Esophagus muscularis mucosa (tissue), 3 donors: Measurements from ENCODE around the gene ZMAT3.

Experiments
- POLR2A ChIP-seq: fragments of 450-650 bp; IDR thresholded peaks from one replicate; pipeline ENCODE4 v1.6.1; 2017; ENCODE audit warnings: antibody characterized with exemption, moderate library complexity, mild to moderate bottlenecking, low read depth
- TF ChIP-seq, protein P1 (sequence below), 3 experiments: fragments of 200-600 bp in 2 of 3; fragments of 450-650 bp in 1 of 3; sonication (generic) in 2 of 3; IDR thresholded peaks; one replicate each; pipeline ENCODE4 v1.5.1; 2017 to 2019; ENCODE audit warnings: antibody characterized with exemption in 3 of 3, mild to moderate bottlenecking in 2 of 3, moderate library complexity in 1 of 3

DNA sequence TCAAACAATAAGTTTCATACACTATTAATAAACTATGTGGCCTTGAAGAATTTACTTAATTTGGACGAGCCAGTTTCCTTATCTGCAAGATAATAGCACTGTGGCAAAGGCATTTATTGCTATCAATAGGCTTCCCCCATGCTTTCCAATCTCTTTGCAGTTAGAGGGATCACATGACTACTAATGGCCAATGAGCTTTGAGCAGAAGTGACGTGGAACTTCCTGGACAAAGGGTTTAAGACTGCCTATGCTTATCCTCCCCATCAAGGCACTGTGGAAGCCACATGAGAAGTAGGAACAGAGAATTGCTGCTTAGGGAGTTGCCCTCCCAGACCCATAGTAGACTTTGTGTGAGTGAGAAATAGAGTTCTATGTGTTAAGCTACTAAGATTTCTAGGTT is 16.7 kb upstream of the ZMAT3 start:
- TF ChIP-seq, protein P1, sequence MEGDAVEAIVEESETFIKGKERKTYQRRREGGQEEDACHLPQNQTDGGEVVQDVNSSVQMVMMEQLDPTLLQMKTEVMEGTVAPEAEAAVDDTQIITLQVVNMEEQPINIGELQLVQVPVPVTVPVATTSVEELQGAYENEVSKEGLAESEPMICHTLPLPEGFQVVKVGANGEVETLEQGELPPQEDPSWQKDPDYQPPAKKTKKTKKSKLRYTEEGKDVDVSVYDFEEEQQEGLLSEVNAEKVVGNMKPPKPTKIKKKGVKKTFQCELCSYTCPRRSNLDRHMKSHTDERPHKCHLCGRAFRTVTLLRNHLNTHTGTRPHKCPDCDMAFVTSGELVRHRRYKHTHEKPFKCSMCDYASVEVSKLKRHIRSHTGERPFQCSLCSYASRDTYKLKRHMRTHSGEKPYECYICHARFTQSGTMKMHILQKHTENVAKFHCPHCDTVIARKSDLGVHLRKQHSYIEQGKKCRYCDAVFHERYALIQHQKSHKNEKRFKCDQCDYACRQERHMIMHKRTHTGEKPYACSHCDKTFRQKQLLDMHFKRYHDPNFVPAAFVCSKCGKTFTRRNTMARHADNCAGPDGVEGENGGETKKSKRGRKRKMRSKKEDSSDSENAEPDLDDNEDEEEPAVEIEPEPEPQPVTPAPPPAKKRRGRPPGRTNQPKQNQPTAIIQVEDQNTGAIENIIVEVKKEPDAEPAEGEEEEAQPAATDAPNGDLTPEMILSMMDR (IDR thresholded peaks at IDR 0.05), result no peak
- TF ChIP-seq POLR2A, result no peak
